GM19467 (cell line): ENCODE data around the gene MAPRE3.
A peak's percentile ranks its signal among the peaks of the same experiment; 100 is the strongest.
"Not testable (repeated sequence)": the region's sequence is repeated elsewhere in the genome, so short reads cannot be mapped to it uniquely, and the experiment has no call there.

Experiments used
- ATAC-seq: cut with Tn5 transposase; IDR thresholded peaks from one replicate; pipeline ENCODE4 v1.9.1; 2021; ENCODE audit warnings: mild to moderate bottlenecking, moderate library complexity; ENCODE audit not compliant: unreplicated experiment

Gene MAPRE3

DNA sequence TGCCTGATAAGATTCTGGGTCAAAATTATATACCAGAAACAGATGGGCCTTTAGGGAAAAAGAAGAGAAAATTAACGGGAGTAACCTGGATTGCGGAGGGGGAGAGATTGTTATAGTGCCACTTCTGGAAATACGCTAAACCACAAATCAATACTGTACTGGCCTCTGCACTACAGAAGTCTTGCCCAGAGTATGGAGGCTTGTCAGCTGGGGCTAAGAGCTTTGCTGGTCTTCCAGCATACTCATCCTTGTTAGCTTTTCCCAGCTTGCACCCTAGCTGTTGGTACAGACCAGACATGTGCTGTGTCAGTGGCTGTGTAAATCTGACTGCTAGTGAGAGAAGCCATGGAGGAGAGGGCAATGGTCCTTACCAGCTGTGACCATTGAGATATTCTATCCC is 89.9 kb downstream of the MAPRE3 start:
- ATAC-seq: no peak

DNA sequence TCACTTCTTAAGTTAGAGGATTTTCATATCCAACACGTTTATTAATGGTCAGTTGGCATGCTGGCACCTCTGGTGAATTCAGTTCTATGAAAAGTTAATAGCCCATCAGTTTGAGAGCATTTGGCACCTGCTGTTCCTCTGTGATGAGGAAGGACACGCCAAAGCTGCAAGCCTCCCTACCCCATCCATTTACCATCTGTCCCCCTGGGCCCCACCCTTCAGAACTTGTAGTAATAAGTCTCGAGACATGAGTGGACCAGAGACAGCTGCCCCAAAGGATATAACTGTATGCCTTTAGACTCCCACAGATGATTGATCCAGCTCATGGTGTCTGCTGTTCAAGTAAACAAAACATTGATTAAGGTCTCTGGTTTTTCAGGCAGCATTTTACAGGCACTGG is 94.7 kb downstream of the MAPRE3 start:
- ATAC-seq: no peak

DNA sequence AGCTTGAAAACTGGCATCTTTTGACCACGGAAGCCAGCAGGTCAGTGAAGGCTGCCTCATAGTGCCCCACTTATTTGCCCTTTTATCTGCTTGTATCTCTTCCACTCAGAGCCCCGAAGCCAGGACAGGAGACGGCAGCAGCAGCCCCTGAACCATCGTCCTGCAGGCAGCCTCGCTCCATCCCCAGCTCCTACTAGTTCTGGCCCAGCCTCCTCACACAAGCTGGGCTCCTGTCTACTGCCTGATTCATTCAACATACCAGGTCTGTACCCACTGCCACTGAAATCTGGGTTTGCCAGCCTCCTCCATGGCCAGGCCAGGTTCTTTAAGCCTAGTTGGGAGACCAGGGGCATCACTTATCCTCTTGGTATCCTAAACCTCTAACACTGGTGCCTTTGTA is 96.9 kb downstream of the MAPRE3 start:
- ATAC-seq: no peak

DNA sequence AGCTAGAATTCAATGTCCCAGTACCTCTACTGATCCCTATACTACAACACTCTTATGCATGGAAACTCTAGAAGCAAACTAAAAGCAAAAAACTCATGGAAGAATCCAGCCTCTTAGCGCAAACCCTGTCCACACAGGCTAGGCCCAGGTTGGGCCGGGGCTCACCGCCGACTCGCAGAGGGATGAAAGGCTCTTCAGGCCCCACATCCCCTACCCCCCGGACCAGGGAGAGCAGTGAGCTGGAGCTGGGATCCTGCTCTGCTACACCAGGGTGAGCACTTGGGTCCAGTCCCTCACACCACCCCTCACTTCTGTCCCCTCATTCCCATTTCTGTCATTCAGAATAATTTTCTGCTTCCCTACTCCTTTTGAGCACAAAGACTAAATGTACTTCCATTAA is 99.0 kb downstream of the MAPRE3 start:
- no peak for ATAC-seq

DNA sequence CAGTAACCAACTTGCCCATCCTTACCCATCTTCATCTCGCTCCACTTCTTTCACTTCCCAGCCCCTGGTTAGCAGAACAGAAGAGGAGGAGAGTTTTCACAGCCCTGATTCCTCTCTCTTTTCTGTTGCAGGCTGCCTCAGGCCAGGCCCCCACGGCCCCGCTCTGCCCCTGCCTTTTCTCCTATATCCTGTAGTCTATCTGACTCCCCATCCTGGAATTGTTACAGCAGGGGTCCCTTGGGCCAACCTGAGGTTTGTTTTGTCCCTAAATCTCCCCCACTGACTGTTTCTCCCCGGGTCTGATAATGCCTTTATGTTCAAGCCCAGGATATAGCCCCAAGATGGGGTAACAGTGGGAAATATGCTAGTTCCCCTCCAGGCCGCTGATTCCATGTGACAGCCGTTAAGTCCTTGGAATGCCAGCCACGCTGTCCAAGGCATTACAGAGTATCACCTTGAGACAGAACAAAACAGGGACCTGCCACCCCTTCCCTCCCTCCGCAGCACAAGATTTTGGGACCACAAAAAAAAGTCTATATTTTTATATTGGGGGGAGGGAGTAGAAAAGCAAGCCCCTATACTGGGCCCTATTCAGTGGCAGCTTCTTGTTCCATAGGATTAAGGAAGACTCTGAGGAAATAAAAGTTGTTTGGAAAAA is 99.7 kb downstream of the MAPRE3 start:
- ATAC-seq: no peak

DNA sequence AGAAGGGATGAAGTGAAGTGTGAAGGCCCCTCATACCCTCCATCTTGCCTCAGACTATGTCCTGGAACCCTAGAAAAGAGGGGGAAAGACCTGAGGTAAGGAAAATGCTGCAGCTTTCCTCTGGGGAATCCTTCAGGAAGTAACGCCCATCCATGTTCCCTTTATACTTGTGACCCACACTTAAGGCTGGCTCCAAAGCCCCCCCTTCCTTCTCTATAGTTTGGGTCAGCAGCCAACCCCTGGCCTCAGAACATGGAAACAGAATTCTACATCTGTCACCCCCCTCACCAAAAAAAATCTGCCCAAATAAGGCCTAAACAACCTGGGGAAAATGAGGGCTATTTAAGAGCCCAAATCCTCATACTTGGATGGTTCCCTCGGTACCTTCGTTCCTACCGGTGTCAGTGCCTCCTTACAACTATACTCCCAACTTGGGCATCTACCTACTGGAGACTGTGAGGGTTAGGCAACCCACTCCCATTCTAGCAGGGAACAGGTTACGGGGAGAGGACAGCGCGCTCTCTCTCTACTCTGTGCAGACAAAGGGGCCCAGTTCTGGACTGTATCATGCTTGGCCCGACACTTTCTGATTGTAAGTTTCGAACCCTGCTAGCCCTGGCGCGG is 100.3 kb downstream of the MAPRE3 start:
- ATAC-seq: no peak

DNA sequence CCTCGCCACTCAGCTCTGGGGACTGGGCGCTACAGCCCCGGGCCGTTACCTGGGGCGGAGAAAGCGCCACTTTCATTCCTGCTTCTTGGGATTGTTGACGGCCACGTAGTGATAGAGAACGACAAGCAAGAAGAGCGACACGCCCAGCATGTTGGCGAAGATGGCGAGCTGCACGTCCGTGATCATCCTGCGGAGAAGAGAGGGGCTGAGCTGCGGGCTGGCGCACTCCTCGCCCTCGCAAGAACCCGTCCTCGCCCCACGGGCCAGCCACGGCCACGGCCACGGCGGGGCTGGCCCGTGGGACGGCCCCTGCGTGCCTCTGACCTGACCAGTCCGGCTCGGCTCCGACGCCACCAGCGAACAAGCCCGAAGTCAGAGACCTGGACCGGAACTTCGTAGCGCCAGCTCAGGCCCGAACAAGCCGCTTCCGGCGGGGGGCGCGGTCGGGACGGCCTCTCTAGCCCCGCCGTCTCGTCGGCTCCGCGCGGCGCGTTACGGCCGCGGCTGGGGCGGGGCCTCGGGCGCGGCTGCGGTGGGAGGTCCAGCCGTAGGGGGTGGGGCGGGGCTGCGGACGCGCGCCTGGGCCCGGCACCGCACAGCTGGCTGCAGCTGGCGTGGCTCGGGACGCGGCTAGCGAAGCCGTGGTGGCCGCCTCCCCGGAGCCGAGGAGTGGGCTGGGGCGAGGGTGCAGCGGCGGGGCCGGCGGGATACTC is 101.0 kb downstream of the MAPRE3 start, which contains the start of gene OST4:
TSS of gene OST4 (minus strand) at position 378 of the 713 bp plus-strand sequence.
- ATAC-seq: peak; percentile 85

DNA sequence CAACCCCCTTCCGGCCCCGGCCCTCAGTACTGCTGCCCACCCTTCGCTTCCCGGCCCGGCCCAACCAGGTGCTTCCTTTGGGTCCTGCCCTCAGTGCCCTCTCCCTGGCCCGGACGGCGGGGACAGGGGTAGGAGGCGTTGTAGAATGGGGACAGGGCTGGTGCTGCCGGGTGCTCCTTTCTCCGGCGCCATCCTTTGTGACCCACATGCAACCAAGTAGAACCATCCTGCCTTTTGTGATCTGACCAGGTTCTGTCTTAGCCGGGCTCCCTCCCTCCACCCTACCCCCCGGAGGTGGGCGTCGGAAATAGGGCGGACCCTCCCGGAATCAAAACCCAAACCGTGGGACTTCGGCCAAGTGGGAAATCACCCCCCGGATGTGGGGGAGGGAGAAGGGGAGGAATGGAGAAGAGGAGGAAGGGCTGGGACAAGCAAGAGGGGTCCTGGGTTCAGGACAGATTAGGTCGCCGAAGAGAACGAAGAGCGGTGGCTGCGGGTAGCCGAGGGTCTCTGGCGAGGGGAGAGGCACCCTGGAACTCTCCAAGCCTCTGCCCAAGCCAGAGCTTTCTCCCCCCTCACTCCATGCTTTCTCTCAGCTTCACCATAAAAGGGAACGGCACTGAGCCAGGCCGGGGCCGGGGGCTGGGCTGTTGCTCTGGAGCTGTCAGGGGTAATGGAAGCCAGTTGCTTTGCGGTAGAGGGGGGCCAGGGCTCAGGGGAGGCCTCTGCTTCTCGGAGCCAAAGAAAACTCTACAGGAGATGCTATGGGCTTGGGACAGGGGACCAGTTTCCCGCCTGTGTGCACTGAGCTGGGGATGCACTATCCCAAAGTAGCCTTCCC is 101.8 kb downstream of the MAPRE3 start:
- ATAC-seq: peak; percentile 17

DNA sequence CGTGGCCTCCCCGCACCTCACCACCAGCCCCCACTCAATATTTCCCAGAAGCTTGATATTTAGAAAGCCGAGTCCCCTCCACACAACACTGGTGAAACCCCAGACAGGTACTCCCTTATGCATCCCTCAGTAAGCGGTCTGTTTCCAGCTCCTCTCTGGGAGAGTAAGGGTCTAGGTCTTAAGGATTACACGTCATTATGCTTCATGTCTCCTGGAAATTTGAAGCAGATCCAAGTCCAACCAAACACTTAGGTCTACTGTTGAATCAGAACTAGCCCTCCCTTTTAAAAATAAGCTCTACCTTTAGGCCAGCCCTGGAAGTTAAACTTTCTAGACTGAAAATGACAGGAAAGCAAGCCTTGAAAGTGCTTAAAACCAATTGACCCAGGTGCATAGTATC is 102.5 kb downstream of the MAPRE3 start:
- no peak for ATAC-seq

DNA sequence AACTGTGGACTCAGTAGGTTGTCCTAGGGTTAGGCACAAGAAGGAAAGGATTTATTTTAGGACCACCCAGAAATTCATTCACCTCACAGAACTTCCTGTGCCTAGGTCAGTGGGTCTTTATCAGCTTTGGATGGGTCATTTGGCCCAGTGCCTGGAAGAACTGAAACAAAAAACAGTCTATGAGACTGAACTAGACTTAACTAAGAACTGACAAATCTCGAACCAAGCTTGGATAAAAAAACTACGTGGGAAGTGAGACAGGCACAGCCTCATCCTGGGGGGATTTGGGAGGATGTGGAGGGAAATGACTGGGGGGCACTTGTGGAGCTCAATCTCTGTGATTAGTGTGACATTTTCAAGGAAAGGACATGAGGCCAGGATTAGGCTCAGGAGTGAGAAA is 103.3 kb downstream of the MAPRE3 start:
- no peak for ATAC-seq

DNA sequence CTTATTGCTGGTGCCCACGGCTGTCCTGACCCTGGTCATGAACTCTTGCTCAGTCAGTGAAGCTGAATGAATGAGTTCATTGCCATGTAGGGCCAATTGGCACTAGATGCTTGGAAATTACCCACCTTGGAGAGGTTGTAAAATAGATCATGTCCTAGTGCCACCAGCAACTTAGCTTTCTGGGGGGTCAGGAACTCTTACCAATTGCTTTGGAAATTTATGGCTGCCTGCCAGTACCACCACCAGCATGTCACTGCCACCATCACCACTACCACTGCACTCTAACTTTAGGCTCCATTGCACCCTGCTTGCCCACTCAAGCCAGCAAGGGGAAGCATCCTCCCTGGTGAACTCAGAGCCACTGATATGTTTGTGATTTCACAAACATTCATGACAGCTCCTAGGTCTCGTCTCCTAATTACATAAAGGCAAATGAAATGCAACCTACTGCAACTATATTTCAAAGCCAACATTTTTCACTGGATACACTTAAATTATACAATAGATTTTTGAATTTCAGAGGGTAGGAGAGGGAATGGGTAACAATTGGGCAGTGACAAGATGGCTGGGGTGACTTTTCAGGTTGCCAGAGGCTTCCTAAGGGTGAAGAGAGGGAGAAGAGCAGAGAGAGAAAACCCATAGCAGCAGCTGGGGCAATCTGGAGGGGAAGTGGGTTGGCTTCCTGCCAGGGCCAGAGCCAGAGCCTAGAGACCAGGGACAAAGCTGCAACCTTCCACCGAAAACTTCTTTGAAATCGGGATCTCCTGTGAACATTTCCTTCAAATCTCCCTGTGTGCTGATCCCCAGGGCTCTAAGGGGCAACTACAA is 104.5 kb downstream of the MAPRE3 start:
- ATAC-seq: no peak

DNA sequence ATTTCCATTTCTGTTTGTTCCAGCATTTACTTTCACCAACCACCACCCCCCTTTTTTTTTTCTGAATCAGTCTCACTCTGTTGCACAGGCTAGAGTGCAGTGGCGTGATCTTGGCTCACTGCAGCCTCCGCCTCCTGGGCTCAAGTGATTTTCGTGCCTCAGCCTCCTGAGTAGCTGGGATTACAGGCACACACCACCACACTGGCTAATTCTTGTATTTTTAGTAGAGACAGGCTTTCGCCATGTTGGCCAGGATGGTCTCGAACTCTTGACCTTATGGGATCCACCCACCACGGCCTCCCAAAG is 105.1 kb downstream of the MAPRE3 start:
- not testable (repeated sequence) for ATAC-seq

DNA sequence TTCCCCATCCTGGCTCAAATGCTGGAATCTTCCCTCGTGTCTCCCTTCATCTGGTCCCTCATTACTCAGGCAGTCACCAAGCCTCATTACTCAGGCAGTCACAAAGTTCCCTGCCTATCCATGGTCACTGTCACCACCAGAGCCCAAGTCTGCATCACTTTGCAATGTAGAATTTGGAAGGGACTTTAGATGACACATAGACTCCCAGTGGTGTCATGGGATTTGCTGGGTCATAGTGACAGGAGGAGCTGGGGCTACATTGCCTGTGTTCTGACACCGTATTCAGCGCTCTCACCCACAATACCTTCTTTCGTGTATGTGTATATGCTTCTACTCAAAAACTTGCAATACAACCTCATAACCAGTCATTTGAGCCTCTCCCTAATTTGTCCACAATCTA is 105.9 kb downstream of the MAPRE3 start:
- ATAC-seq: no peak
